OCI-LY1 (cell line): Measurements from ENCODE around the gene TEKT5.

Experiments used
- EZH2 ChIP-seq: fragments of 200-600 bp; sonication (generic), shearing (Covaris generic); IDR thresholded peaks from 2 replicates; pipeline ENCODE4 v1.8.0; 2017; ENCODE audit warnings: borderline replicate concordance, mixed run types, mild to moderate bottlenecking, antibody characterized with exemption, low read length, moderate library complexity, mixed read lengths
- TF ChIP-seq, protein P1 (sequence below): fragments of 200-600 bp; sonication (generic), shearing (Covaris generic); IDR thresholded peaks from 2 replicates; pipeline ENCODE4 v1.5.1; 2017; ENCODE audit warnings: mild to moderate bottlenecking, antibody characterized with exemption, low read length, moderate library complexity, mixed read lengths

GRCh38 chr16:10654592-10655414, 39.9 kb downstream of the TEKT5 start:
- TF ChIP-seq, protein P1, sequence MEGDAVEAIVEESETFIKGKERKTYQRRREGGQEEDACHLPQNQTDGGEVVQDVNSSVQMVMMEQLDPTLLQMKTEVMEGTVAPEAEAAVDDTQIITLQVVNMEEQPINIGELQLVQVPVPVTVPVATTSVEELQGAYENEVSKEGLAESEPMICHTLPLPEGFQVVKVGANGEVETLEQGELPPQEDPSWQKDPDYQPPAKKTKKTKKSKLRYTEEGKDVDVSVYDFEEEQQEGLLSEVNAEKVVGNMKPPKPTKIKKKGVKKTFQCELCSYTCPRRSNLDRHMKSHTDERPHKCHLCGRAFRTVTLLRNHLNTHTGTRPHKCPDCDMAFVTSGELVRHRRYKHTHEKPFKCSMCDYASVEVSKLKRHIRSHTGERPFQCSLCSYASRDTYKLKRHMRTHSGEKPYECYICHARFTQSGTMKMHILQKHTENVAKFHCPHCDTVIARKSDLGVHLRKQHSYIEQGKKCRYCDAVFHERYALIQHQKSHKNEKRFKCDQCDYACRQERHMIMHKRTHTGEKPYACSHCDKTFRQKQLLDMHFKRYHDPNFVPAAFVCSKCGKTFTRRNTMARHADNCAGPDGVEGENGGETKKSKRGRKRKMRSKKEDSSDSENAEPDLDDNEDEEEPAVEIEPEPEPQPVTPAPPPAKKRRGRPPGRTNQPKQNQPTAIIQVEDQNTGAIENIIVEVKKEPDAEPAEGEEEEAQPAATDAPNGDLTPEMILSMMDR = no peak
- no peak for TF ChIP-seq EZH2
